Measurements from ENCODE around the gene METTL27.
"Not testable (repeated sequence)": the region's sequence is repeated elsewhere in the genome, so short reads cannot be mapped to it uniquely, and the experiment has no call there.

Gene METTL27

GRCh38 chr7:73869011-73869798, 26.9 kb upstream of the METTL27 start:
- DNase-seq (ENCODE audit: low spot score): no peak

DNA sequence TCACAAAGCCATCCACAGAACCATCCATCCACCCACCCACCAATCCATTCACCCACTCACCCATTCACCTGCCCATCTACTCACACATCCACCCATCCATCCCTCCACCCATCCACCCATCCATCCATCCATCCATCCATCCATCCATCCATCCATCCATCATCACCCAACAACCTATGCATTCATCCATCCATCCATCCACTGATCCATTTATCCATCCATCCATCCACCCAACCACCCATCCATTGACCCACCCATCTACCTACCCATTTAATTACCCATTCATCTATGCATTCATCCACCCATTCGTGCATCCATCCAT, 24.1 kb upstream of the METTL27 start:
- no peak for DNase-seq (ENCODE audit: low spot score)

DNA sequence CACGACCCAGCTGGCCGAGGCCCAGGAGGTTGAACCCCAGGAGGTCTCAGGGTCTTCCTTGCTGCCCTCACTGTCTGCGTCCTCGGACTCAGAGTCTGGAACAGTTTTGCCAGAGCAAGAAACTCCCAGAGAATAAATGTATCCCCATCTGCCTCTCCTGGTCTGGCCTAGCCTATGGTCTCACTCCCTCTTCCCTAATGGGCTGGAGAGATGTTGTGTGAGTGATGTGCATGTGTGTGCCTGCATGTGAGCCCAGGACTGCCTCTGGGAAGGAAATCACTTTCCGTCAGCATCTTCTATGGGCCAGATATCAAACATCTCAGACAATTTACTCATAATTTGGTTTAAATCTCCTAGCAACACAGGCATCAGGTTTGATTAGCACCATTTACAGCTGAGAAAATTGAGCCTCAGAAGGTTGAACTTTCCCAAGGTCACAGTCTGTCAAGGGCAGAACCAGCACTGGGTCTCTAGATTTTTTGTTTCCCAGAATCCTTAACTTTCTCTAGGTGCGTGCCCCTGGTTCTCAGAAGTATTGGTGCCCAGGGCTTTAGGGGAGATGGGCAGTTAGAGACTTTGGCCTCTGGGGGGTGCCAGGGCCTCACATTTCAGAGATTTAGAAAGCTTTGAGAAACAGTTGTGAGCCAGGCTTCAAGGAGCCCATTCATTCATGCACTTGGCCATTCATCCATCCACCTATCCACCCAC, 23.6 kb upstream of the METTL27 start:
- DNase-seq (ENCODE audit: low spot score): peak; percentile 76

GRCh38 chr7:73864981-73865711, 22.8 kb upstream of the METTL27 start:
- peak; percentile 26 for DNase-seq (ENCODE audit: low spot score)

DNA sequence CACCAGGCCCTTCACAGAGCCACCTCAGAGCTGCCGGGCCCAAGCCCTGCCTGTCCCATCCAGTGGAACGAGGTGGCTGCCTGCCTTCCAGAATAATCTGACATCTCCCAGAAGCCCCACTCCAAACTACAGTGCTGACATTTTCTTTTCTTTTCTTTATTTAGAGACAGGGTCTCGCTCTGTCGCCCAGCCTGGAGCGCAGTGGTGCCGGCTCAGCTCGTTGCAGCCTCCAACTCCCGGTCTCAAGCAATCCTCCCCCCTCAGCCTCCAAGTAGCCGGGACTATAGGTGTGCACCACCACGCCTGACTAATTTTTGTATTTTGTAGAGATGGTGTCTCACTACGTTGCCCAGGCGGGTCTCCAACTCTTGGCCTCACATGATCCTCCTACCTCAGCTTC, 19.0 kb upstream of the METTL27 start:
- no peak for DNase-seq (ENCODE audit: low spot score)

GRCh38 chr7:73860859-73861258, 18.5 kb upstream of the METTL27 start, which contains the start of gene TMEM270:
Gene TMEM270, plus strand, starts transcription at chr7:73861159. Its CDS starts 36 bp downstream, at chr7:73861195.
- no peak for DNase-seq (ENCODE audit: low spot score)

GRCh38 chr7:73858807-73859206, 16.5 kb upstream of the METTL27 start:
- no peak for DNase-seq (ENCODE audit: low spot score)

GRCh38 chr7:73856941-73857340, 14.6 kb upstream of the METTL27 start:
- DNase-seq (ENCODE audit: low spot score): no peak

DNA sequence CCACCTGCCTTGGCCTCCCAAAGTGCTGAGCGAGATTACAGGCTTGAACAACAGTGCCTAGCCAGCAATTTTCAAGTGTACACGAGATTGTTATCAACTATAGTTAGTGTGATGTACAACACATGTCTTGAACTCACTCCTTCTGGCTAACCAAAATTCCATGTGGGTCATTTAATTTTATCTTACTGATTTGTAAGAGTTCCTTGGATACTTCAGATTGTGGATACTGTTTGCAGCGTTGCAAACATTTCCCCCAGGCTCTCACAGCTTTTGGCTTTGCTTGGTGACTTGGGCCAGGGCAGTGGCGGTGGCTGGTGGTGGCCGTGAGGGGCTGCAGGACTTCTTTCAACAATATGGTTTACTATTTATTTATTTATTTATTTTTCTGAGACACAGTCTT, 10.2 kb upstream of the METTL27 start:
- no peak for DNase-seq (ENCODE audit: low spot score)

- DNase-seq (ENCODE audit: low spot score): no peak
Measured at GRCh38 chr7:73851410-73852338, 9.4 kb upstream of the METTL27 start.

GRCh38 chr7:73850781-73851207, 8.5 kb upstream of the METTL27 start:
- no peak for DNase-seq (ENCODE audit: low spot score)

DNA sequence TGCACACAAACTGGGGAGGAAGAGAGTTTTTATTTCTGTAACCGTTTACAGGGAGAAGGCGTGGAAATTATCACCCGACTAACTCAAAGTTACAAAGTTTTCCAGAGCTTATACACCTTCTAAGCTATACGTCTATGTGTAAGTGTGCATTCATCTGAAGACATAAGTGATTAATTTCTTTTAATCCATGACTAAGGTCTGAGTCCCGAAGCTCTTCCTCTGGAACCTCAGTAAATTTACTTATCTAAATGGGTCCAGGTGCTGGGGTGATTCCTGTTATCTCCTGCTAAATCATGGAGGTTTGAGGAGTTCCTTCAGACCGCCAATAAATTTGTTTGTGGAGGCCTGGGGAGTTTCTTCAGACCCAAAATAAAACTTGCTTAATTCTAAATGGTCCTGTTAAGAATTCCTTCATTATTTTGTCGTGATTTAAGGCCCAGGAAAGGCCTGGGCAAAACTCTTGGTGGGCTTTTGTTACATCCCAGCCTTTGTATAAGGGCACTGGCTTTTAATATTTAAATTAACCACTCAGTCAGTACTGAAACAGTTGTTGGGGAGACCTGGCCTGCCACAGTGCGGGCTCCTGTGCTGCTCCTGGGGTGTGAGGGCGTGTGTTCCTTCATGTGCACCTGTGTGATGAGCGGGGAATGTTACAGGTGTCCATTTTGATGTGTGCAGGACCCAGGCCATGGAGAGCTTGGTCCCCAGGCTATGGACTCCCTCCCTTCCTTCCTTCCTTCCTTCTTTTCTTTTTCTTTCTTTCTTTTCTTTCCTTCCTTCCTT, 5.8 kb upstream of the METTL27 start:
- DNase-seq (ENCODE audit: low spot score): no peak

GRCh38 chr7:73845701-73846195, 3.4 kb upstream of the METTL27 start:
- DNase-seq (ENCODE audit: low spot score): not testable (repeated sequence)

DNA sequence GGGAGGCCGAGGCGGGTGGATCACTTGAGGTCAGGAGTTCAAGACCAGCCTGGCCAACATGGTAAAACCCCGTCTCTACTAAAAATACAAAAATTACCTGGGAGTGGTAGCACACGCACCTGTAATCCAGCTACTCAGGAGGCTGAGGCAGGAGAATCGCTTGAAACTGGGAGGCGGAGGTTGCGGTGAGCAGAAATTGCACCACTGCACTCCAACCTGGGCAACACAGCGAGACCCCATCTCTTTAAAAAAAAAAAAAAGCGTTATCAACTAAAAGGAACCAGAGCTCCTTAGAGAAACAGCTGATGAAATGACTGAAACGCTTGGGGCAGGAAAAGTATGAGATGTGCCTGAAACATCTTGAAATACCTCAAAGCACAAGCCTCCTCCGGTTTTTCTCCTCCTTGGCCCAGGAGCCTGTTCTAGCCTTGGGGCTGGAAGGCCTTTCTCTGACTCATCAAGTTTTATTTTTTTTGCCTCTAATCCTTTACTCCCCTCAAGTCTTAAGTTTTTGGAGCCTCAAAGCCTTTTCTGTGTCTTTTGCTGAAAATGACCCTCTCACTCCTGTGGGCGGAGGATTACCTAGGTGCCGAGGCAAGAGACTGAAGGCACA, 2.6 kb upstream of the METTL27 start:
- no peak for DNase-seq (ENCODE audit: low spot score)

- no peak for DNase-seq (ENCODE audit: low spot score)
Measured at GRCh38 chr7:73844131-73844547, 1.8 kb upstream of the METTL27 start.

- no peak for DNase-seq (ENCODE audit: low spot score)
Measured at GRCh38 chr7:73841689-73842066, 638 bp downstream of the METTL27 start.

DNA sequence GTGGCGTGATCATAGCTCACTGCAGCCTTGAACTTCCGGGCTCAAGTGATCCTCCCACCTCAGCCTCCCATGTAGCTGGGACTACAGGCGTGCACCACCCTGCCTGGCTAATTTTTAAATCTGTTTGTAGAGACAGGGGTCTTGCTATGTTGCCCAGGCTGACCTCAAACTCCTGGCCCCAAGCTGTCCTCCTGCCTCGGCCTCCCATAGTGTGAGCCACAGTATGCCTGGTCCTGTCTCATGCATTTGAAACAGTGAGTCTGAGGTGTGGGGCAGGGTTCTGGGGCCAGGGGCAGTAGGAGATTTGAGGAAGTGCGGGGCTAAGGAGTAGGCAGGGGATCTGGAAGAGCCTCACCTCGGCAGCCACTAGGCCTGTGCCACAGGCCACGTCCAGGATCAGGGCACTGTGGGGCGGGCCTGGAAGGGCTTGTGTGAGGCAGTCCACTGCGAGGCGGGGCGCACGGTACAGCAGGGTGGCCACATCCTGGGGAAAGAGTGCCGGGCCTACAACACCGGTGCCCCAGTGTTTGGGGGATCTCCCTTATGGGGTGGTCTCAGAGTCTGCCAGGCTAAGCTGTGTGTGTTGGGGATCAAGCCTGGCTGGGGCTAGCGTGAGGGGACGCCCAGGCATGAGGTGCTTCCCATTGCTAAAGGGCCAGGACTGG, 1.5 kb downstream of the METTL27 start:
- DNase-seq (ENCODE audit: low spot score): no peak

DNA sequence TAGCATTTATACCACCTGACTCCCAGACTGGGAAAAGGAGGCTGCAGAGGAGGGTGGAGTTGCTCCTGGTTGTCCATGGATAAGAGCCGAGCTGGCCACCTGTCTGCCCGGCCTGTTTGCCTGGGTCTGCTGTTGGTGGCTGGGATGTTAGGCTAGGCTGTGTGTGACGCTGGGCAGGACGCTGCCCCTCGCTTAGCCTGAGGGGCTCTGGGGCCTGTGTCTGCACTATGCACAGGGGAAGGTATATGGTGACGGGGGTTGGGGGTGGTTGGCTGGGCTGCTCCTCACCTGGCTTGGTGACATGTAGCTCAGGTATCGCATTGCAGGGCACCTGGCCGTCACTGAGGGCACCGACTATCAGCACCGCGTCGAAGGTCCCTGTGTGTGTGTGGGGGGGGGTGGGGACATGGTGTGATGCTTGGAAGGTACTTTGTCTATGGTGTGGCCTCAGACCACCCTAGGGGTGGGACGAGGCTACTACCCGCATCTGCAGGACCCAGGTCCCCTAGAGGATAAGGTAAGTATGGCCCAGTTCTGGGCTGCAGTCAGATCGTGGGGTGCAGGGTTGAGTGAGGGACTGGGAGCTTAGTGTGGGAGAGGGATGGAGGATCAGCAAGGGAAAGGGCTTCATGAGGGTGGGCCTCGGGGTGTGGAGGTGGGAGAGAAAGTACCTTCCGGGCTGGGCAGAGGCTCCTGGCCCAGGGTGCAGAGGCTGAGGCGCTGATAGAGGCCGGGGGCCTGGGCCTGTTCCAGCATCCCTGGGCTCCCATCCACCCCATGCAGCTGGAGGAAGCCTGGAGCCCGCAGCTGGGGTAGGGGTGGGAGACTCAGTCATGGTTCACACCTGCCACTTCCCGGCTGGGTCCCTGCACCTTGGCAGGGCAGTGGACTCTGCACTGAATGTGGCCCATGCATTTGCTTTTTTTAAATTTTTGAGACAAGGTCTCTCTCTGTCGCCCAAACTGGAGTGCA, 2.3 kb downstream of the METTL27 start:
- no peak for DNase-seq (ENCODE audit: low spot score)

DNA sequence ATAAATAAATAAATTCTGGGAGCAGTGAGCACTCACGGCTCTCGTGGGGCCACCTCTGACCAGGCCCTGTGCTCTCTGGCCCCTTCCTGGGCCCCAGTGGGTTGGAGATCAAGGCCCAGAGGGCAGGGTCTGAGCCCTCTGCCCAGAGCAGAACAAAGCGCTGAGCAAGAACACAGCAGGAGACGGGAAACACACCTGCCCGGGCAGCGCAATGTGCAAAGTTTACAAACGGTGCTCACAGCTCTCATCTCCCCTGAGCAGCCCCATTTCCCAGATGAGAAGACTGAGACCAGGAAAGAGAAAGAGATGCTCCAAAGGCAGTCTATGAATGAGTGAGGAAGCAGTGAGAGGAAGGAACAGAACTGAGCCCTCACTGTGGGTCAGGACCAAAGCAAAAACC, 3.0 kb downstream of the METTL27 start:
- no peak for DNase-seq (ENCODE audit: low spot score)

All from D341Med (cell line).